Stomach (tissue), 19 donors: ENCODE results near the gene SCNN1B. TPM values are rescaled to one million over a fixed set of nuclear protein-coding genes. Genes with fewer than 3 reads are reported as not detected.
"Not testable (repeated sequence)": the region's sequence is repeated elsewhere in the genome, so short reads cannot be mapped to it uniquely, and the experiment has no call there.

Experiments used
- DNase-seq, 2 donors: peaks; one replicate each; pipeline versions ENCODE4 v3.0.0 to v3.0.0-alpha.2; 2013 to 2019
- H3K27ac ChIP-seq, 5 donors: fragments of 200-600 bp in 4 of 5; sonication (generic) in 4 of 5; one replicate each; pipeline ENCODE4 v1.5.1; 2013 to 2019; ENCODE audit warnings: mild to moderate bottlenecking in 1 of 5, moderate library complexity in 1 of 5
- H3K27me3 ChIP-seq, 3 donors: fragments of 200-600 bp; sonication (generic); one replicate each; pipeline ENCODE4 v1.5.1; 2017 to 2019; ENCODE audit warnings: mixed run types in 1 of 3
- H3K36me3 ChIP-seq, 4 donors: fragments of 200-600 bp; sonication (generic); 1 replicate in 3 of 4; 2 replicates in 1 of 4; pipeline ENCODE4 v1.5.1; 2016 to 2019
- H3K4me1 ChIP-seq, 4 donors: fragments of 200-600 bp; sonication (generic); one replicate each; pipeline ENCODE4 v1.5.1; 2016 to 2019
- H3K4me3 ChIP-seq, 4 donors: fragments of 200-600 bp; sonication (generic) in 3 of 4; one replicate each; pipeline ENCODE4 v1.5.1; 2016 to 2019; ENCODE audit warnings: mild to moderate bottlenecking in 1 of 4
- H3K9me3 ChIP-seq, 4 donors: fragments of 200-600 bp; sonication (generic); one replicate each; pipeline ENCODE4 v1.5.1; 2016 to 2019
- EP300 ChIP-seq: sonication (generic); formaldehyde crosslinking; IDR thresholded peaks from one replicate; pipeline ENCODE4 v1.6.1; 2017; ENCODE audit warnings: antibody characterized with exemption
- POLR2A ChIP-seq, 4 donors: fragments of 450-650 bp; IDR thresholded peaks; one replicate each; pipeline ENCODE4 v1.6.1; 2016; ENCODE audit warnings: antibody characterized with exemption in 4 of 4, control low read depth in 2 of 4, mild to moderate bottlenecking in 1 of 4, moderate library complexity in 1 of 4
- POLR2AphosphoS5 ChIP-seq, 3 donors: sonication (generic); formaldehyde crosslinking; IDR thresholded peaks; one replicate each; pipeline ENCODE4 v1.6.1; 2016; ENCODE audit warnings: antibody characterized with exemption in 3 of 3
- WGBS, 5 donors: extraction: QIAGEN DNeasy Blood & Tissue Kit in 3 of 5; methylation state at CpG; one replicate each; pipeline versions ENCODE4 v1.1.5 to v1.1.7; 2013 to 2018; 5-methylcytosine and 5-hydroxymethylcytosine counted together
- intact Hi-C: fragments of 100-400 bp; cut with DNase I; formaldehyde crosslinking; loops from one replicate; pipeline ENCODE4 v1.15.1; 2023; ENCODE audit warnings: low total_unique reads
- long read RNA-seq, 10 donors: transcript quantifications; one replicate each; lab custom pipeline, GENCODE V29; 2026
- polyA plus RNA-seq, 3 donors: library from polyadenylated mRNA; stranded (reverse); fragments of 200-250 nt; gene quantifications; one replicate each; pipeline ENCODE4 v1.2.3, GENCODE V29; 2013
- total RNA-seq, 5 donors: library from RNA; depleted of rRNA; stranded (reverse); fragments of >200 nt; gene quantifications; one replicate each; pipeline versions ENCODE4 v1.1.0 to v1.2.3, GENCODE V29; 2014 to 2016
- TF ChIP-seq, protein P1 (sequence below), 7 experiments: fragments of 450-650 bp in 4 of 7; fragments of 200-600 bp in 3 of 7; sonication (generic) in 3 of 7; IDR thresholded peaks; one replicate each; pipeline ENCODE4 v1.5.1; 2016 to 2019; ENCODE audit warnings: antibody characterized with exemption in 7 of 7, control low read depth in 2 of 7, mild to moderate bottlenecking in 1 of 7
- donor health status: healthy with polysubstance abuse.
- donor health status: Bipolar disorder and iron deficiency.
- donor health status: healthy.

Gene SCNN1B, protein sequence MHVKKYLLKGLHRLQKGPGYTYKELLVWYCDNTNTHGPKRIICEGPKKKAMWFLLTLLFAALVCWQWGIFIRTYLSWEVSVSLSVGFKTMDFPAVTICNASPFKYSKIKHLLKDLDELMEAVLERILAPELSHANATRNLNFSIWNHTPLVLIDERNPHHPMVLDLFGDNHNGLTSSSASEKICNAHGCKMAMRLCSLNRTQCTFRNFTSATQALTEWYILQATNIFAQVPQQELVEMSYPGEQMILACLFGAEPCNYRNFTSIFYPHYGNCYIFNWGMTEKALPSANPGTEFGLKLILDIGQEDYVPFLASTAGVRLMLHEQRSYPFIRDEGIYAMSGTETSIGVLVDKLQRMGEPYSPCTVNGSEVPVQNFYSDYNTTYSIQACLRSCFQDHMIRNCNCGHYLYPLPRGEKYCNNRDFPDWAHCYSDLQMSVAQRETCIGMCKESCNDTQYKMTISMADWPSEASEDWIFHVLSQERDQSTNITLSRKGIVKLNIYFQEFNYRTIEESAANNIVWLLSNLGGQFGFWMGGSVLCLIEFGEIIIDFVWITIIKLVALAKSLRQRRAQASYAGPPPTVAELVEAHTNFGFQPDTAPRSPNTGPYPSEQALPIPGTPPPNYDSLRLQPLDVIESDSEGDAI
- total RNA-seq (10 to 100 TPM; 13.4 to 97.3 (median 26.8) TPM), polyA plus RNA-seq (10 to 100 TPM in 2 of 3 donors, 1 to 10 TPM in 1; 4.1 to 21.3 (median 15.4) TPM)
- long read RNA-seq, donor 1, result 0 reads
- long read RNA-seq, donor 2, partial matches to known transcripts, result 0 of 1 reads
- long read RNA-seq, donor 2, other reads (novel, unspliced or antisense), result 0 of 1 reads
- long read RNA-seq, donor 3, result 0 reads
- long read RNA-seq, donor 4, result 0 reads
- long read RNA-seq, donor 5, result 0 reads
- long read RNA-seq, donor 6, partial matches to known transcripts, result 65 of 75 reads
- long read RNA-seq, donor 6, other reads (novel, unspliced or antisense), result 10 of 75 reads
- long read RNA-seq, donor 7, result 0 reads
- long read RNA-seq, donor 8, result 0 reads
- long read RNA-seq, donor 9, result 0 reads
- long read RNA-seq, donor 10, result 0 reads

DNA sequence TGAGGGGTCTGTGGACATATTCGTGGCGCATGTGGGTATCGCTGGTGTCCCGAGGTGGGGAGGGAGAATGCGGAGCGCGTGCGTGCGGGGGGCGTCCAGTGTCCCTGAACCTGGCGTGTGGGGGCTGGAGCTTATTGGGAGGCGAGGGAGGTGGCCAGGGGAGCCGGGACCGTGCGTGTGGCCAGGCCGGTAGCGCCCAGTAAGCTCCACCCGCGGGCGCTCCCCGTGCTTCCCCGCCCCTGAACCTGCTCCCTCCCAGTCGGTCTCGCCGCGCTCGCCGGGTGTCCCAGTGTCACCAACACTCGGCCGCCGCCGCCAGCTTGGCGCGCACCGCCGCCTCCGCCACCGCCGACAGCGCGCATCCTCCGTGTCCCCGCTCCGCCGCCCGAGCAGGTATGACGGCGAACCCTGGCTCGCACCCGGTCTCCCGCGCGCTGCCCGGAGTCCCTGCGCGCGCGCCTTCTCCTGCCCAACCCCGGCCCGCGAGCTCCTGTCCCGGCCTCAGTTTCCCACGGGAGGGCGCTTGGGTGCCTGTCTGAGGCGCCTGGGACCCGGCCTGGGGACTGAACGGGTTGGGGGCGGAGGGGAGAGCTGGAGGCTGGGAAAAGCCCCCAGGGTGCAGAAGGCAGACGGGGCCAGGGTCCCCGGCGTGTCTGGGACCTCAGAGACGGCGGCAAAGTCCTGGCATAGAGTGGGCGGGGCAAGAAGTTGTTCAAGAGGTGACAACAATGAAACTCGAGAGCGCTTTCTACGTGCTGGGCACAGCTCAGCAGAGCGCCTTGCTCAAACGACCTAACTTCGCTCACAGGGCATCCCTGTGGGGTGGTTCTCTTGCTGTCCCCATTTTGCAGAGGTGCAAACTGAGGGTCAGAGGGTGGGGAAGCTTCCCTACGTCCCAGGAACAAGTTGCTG lies at the start of gene SCNN1B:
TSS of gene SCNN1B (plus strand) at position 258 of the 912 bp plus-strand sequence. CDS start 46,298 bp downstream, outside the sequence.
- Histone ChIP-seq H3K36me3 (no peaks in the 10 kb centered on the region), H3K27ac (peak within 1 kb of the TSS in 4 of 5 donors; percentile 3 to 54 (median 44)), H3K9me3 (no peaks in the 10 kb centered on the region), H3K27me3 (peaks cover 7 to 65% (median 17%) of the 10 kb centered on the region in 3 donors), H3K4me1 (peaks cover 9 to 14% (median 10%) of the 10 kb centered on the region in 4 donors), H3K4me3 (peak within 1 kb of the TSS; percentile 38 to 60 (median 42))
- TF ChIP-seq POLR2AphosphoS5 (IDR thresholded peaks at IDR 0.05), result peak in 1 of 3 donors; percentile 55
- TF ChIP-seq EP300, result no peak
- WGBS, 5 donors, result 2 to 5% (median 3%) methylated on average over 22 to 81 of the region's 81 CpGs
- intact Hi-C loops, result no loop called here
- peak; percentile 39 to 64 for DNase-seq

DNA sequence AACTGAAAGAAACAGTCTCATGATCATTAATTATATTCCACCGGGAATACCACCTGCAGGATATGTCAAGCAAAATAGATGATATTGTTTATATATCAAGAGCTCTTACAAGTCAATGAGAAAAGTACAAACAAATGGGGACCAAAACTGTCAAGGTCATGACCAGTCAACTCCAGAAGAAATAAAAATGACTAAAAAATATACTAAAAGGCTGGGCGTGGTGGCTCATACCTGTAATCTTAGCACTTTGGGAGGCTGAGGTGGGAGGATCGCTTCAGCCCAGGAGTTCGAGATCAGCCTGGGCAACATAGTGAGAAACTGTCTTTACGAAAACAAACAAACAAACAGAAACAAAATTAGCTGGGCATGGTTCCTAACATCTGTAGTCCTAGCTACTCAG lies 49.8 kb upstream of the SCNN1B start:
- intact Hi-C loops, result no loop called here
- no peaks in the 10 kb centered on the region for H3K27me3 ChIP-seq
- H3K4me3 ChIP-seq, result no peak overlapping the region
- WGBS, 5 donors, result 81 to 90% (median 89%) methylated on average over 5 of the region's 5 CpGs
- TF ChIP-seq POLR2A (IDR thresholded peaks at IDR 0.05) (no peak), POLR2AphosphoS5 (IDR thresholded peaks at IDR 0.05) (no peak), EP300 (no peak)
- TF ChIP-seq, protein P1, sequence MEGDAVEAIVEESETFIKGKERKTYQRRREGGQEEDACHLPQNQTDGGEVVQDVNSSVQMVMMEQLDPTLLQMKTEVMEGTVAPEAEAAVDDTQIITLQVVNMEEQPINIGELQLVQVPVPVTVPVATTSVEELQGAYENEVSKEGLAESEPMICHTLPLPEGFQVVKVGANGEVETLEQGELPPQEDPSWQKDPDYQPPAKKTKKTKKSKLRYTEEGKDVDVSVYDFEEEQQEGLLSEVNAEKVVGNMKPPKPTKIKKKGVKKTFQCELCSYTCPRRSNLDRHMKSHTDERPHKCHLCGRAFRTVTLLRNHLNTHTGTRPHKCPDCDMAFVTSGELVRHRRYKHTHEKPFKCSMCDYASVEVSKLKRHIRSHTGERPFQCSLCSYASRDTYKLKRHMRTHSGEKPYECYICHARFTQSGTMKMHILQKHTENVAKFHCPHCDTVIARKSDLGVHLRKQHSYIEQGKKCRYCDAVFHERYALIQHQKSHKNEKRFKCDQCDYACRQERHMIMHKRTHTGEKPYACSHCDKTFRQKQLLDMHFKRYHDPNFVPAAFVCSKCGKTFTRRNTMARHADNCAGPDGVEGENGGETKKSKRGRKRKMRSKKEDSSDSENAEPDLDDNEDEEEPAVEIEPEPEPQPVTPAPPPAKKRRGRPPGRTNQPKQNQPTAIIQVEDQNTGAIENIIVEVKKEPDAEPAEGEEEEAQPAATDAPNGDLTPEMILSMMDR (IDR thresholded peaks at IDR 0.05), result no peak
- no peak for DNase-seq
- no peak overlapping the region for H3K27ac ChIP-seq
- no peaks in the 10 kb centered on the region for H3K36me3 ChIP-seq
- H3K4me1 ChIP-seq, result no peaks in the 10 kb centered on the region
- H3K9me3 ChIP-seq, result no peaks in the 10 kb centered on the region

DNA sequence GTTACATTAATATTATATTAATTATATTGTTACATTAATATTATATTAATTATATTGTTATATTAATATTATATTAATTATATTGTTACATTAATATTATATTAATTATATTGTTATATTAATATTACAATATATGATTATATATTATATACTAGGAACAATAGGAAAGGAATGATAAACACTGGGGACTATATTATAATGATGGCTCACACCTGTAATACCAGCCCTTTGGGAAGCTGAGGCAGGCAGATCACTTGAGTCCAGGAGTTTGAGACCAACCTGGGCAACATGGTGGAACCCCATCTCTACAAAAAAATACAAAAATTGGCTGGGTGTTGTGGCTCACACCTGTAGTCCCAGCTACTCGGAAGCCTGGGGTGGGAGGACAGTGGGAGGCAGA lies 48.5 kb upstream of the SCNN1B start:
- H3K36me3 ChIP-seq, H3K27me3 ChIP-seq, H3K9me3 ChIP-seq, intact Hi-C loops, H3K27ac ChIP-seq, H3K4me1 ChIP-seq, DNase-seq, H3K4me3 ChIP-seq: not testable (repeated sequence)
- 73 to 91% (median 89%) methylated on average over 1 of the region's 1 CpG for WGBS, 5 donors

DNA sequence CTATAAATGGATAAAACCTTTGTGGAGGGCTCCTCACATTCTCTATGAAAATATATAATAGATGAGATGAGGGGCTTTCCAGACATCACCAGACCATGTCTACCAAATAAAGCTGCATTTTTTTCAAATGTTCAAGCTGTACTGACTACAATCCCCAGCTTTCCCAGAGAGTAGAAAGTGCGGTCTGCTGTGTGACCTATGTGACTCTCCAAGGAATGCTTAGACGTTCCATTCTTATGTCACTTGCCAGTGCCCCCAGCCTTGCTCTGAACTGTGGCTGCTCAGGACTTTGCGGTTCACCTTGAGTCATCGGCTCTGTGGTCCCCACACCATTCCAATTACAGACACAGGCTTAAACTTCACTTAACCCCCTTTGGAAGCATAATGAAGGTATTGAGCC lies 47.8 kb upstream of the SCNN1B start:
- WGBS, 5 donors, result 47 to 63% (median 56%) methylated on average over 4 of the region's 4 CpGs
- Histone ChIP-seq H3K27ac (no peak overlapping the region), H3K9me3 (peaks cover 0 to 3% (median 0%) of the 10 kb centered on the region in 4 donors), H3K4me1 (no peaks in the 10 kb centered on the region), H3K36me3 (no peaks in the 10 kb centered on the region), H3K4me3 (no peak overlapping the region), H3K27me3 (no peaks in the 10 kb centered on the region)
- intact Hi-C loops, result no loop called here
- TF ChIP-seq POLR2A (IDR thresholded peaks at IDR 0.05), result no peak
- TF ChIP-seq, protein P1 (IDR thresholded peaks at IDR 0.05), result no peak
- TF ChIP-seq EP300, result no peak
- no peak for TF ChIP-seq POLR2AphosphoS5 (IDR thresholded peaks at IDR 0.05)
- DNase-seq, result no peak
